Measurements from ENCODE around the gene IFT57. TPM values are rescaled to one million over a fixed set of nuclear protein-coding genes. Genes with fewer than 3 reads are reported as not detected.
A peak's percentile ranks its signal among the peaks of the same experiment; 100 is the strongest.
"Not testable (repeated sequence)": the region's sequence is repeated elsewhere in the genome, so short reads cannot be mapped to it uniquely, and the experiment has no call there.

IFT57 gene
- total RNA-seq, 1 experiment from 2014 or later: 106 TPM

GRCh38 chr3:108184824-108185223 is 37.4 kb downstream of the IFT57 start:
- Histone ChIP-seq H3K9me3 (no peaks in the 10 kb centered on the region; the same call in 1 of the 2 replicates), H3K36me3 (peaks cover 3% of the 10 kb centered on the region), H3K27me3 (no peaks in the 10 kb centered on the region), H3K4me3 (no peak overlapping the region)
- DNase-seq: no peak

- no peaks in the 10 kb centered on the region; the same call in 1 of the 2 replicates for H3K9me3 ChIP-seq
- no peak overlapping the region for H3K4me3 ChIP-seq
- no peaks in the 10 kb centered on the region for H3K27me3 ChIP-seq
- peaks cover 3% of the 10 kb centered on the region; the same call in 1 of the 2 replicates for H3K36me3 ChIP-seq
- no peak for DNase-seq
Measured at GRCh38 chr3:108183971-108184370, 38.3 kb downstream of the IFT57 start.

- Histone ChIP-seq H3K9me3 (peaks cover 2% of the 10 kb centered on the region), H3K36me3 (peaks cover 3% of the 10 kb centered on the region; the same call in 1 of the 2 replicates)
- DNase-seq: peak; percentile 49
Measured at GRCh38 chr3:108183181-108183580, 39.0 kb downstream of the IFT57 start.

GRCh38 chr3:108182339-108182738 is 39.9 kb downstream of the IFT57 start:
- peak; percentile 15 for DNase-seq
- Histone ChIP-seq H3K36me3 (peaks cover 7% of the 10 kb centered on the region; the same call in 1 of the 2 replicates), H3K4me3 (no peak overlapping the region), H3K27me3 (no peaks in the 10 kb centered on the region), H3K9me3 (peaks cover 5% of the 10 kb centered on the region)

More at GRCh38 chr3:108183181-108183580, 39.0 kb downstream of the IFT57 start:
- Histone ChIP-seq H3K4me3 (no peak overlapping the region), H3K27me3 (no peaks in the 10 kb centered on the region)

GRCh38 chr3:108181172-108181571 is 41.1 kb downstream of the IFT57 start:
- H3K4me3 ChIP-seq: no peak overlapping the region
- H3K9me3 ChIP-seq: peaks cover 11% of the 10 kb centered on the region
- H3K36me3 ChIP-seq: peaks cover 4% of the 10 kb centered on the region; the same call in 1 of the 2 replicates
- no peak for DNase-seq
- H3K27me3 ChIP-seq: no peaks in the 10 kb centered on the region

GRCh38 chr3:108180194-108180593 is 42.0 kb downstream of the IFT57 start:
- H3K36me3 ChIP-seq: peaks cover 4% of the 10 kb centered on the region; the same call in 1 of the 2 replicates
- H3K27me3 ChIP-seq: no peaks in the 10 kb centered on the region
- H3K9me3 ChIP-seq: peaks cover 11% of the 10 kb centered on the region
- peak; percentile 53 for DNase-seq
- H3K4me3 ChIP-seq: no peak overlapping the region

- H3K36me3 ChIP-seq: peaks cover 4% of the 10 kb centered on the region; the same call in 1 of the 2 replicates
- no peaks in the 10 kb centered on the region for H3K27me3 ChIP-seq
- no peak overlapping the region for H3K4me3 ChIP-seq
- peaks cover 11% of the 10 kb centered on the region for H3K9me3 ChIP-seq
- DNase-seq: no peak
Measured at GRCh38 chr3:108178676-108179075, 43.5 kb downstream of the IFT57 start.

- no peaks in the 10 kb centered on the region for H3K27me3 ChIP-seq
- no peak overlapping the region for H3K4me3 ChIP-seq
- DNase-seq: no peak
Measured at GRCh38 chr3:108177536-108177935, 44.7 kb downstream of the IFT57 start.

GRCh38 chr3:108175352-108175751 is 46.9 kb downstream of the IFT57 start:
- Histone ChIP-seq H3K4me3 (no peak overlapping the region), H3K27me3 (no peaks in the 10 kb centered on the region), H3K9me3 (peaks cover 11% of the 10 kb centered on the region), H3K36me3 (peaks cover 4% of the 10 kb centered on the region; the same call in 1 of the 2 replicates)
- no peak for DNase-seq

More at GRCh38 chr3:108177536-108177935, 44.7 kb downstream of the IFT57 start:
- peaks cover 4% of the 10 kb centered on the region; the same call in 1 of the 2 replicates for H3K36me3 ChIP-seq
- peaks cover 11% of the 10 kb centered on the region for H3K9me3 ChIP-seq

GRCh38 chr3:108171106-108171505 is 51.1 kb downstream of the IFT57 start:
- Histone ChIP-seq H3K36me3 (no peaks in the 10 kb centered on the region), H3K4me3 (no peak overlapping the region), H3K27me3 (no peaks in the 10 kb centered on the region), H3K9me3 (no peaks in the 10 kb centered on the region)
- no peak for DNase-seq

- Histone ChIP-seq H3K36me3 (no peaks in the 10 kb centered on the region), H3K9me3 (no peaks in the 10 kb centered on the region), H3K4me3 (no peak overlapping the region), H3K27me3 (no peaks in the 10 kb centered on the region)
- no peak for DNase-seq
Measured at GRCh38 chr3:108164391-108164790, 57.8 kb downstream of the IFT57 start.

GRCh38 chr3:108159865-108160264 is 62.4 kb downstream of the IFT57 start:
- Histone ChIP-seq H3K9me3 (no peaks in the 10 kb centered on the region), H3K27me3 (no peaks in the 10 kb centered on the region), H3K4me3 (no peak overlapping the region), H3K36me3 (no peaks in the 10 kb centered on the region)
- no peak for DNase-seq

- H3K27me3 ChIP-seq: no peaks in the 10 kb centered on the region
- no peak for DNase-seq
- H3K36me3 ChIP-seq: no peaks in the 10 kb centered on the region
- H3K9me3 ChIP-seq: no peaks in the 10 kb centered on the region
- no peak overlapping the region for H3K4me3 ChIP-seq
Measured at GRCh38 chr3:108159105-108159504, 63.1 kb downstream of the IFT57 start.

GRCh38 chr3:108158251-108158650 is 64.0 kb downstream of the IFT57 start:
- no peak for DNase-seq
- H3K4me3 ChIP-seq: no peak overlapping the region
- H3K36me3 ChIP-seq: no peaks in the 10 kb centered on the region
- H3K27me3 ChIP-seq: no peaks in the 10 kb centered on the region
- H3K9me3 ChIP-seq: no peaks in the 10 kb centered on the region

GRCh38 chr3:108157273-108157672 is 65.0 kb downstream of the IFT57 start:
- Histone ChIP-seq H3K36me3 (no peaks in the 10 kb centered on the region), H3K27me3 (no peaks in the 10 kb centered on the region), H3K4me3 (no peak overlapping the region), H3K9me3 (no peaks in the 10 kb centered on the region)
- DNase-seq: no peak

- Histone ChIP-seq H3K27me3 (no peaks in the 10 kb centered on the region), H3K4me3 (no peak overlapping the region)
- no peak for DNase-seq
Measured at GRCh38 chr3:108156312-108156853, 65.8 kb downstream of the IFT57 start.

GRCh38 chr3:108155642-108156041 is 66.6 kb downstream of the IFT57 start:
- H3K27me3 ChIP-seq, DNase-seq, H3K4me3 ChIP-seq, H3K9me3 ChIP-seq, H3K36me3 ChIP-seq: not testable (repeated sequence)

More at GRCh38 chr3:108156312-108156853, 65.8 kb downstream of the IFT57 start:
- H3K9me3 ChIP-seq: no peaks in the 10 kb centered on the region
- H3K36me3 ChIP-seq: no peaks in the 10 kb centered on the region

GRCh38 chr3:108153451-108153981 is 68.7 kb downstream of the IFT57 start:
- Histone ChIP-seq H3K4me3 (no peak overlapping the region), H3K27me3 (no peaks in the 10 kb centered on the region), H3K36me3 (no peaks in the 10 kb centered on the region), H3K9me3 (no peaks in the 10 kb centered on the region)
- peak; percentile 48 for DNase-seq

All from MG63 (cell line).